Endothelial cell of umbilical vein (primary cell): ENCODE results near the gene MID2. TPM values are rescaled to one million over a fixed set of nuclear protein-coding genes. Genes with fewer than 3 reads are reported as not detected.

ENCODE experiments used
- BruUV-seq: library from RNA; stranded (reverse); fragments of 400-500 nt; replicated peaks from 2 replicates; lab custom pipeline; 2021; lab: Mats Ljungman, UMichigan
- CTCF ChIA-PET: fragments of 300-600, 350-600 bp; sonication (Branson Sonifier 250); formaldehyde crosslinking; loops from one replicate; lab custom pipeline; 2021; ENCODE audit warnings: antibody characterized with exemption, inconsistent platforms; lab: Charles Lee
- POLR2A ChIA-PET: fragments of 300-600, 350-600 bp; sonication (Branson Sonifier 250); formaldehyde crosslinking; loops from one replicate; lab custom pipeline; 2021; ENCODE audit warnings: antibody characterized with exemption, inconsistent platforms; lab: Charles Lee
- DNase-seq: peaks from one replicate; pipeline ENCODE4 v3.0.0-alpha.2; 2011; ENCODE audit warnings: low read depth, low spot score
- FAIRE-seq: peaks from 2 replicates; lab custom pipeline; 2011; peaks lifted over from hg19 to GRCh38; lab: Jason Lieb, UNC
- H2AFZ ChIP-seq: 2 replicates; pipeline ENCODE4 v1.6.0; 2012; ENCODE audit warnings: low read depth, low read length, control low read depth, inconsistent platforms
- H3K27ac ChIP-seq: 2 replicates; pipeline ENCODE4 v1.5.1; 2011; ENCODE audit warnings: low read depth, mild to moderate bottlenecking, control low read depth, low read length, moderate library complexity; ENCODE audit not compliant: insufficient read depth
- H3K27me3 ChIP-seq, 2 experiments: 2 replicates each; pipeline versions ENCODE4 v1.6.0 to v1.6.1; 2011; ENCODE audit warnings: low read length in 2 of 2, mixed read lengths in 1 of 2; ENCODE audit not compliant: control insufficient read depth in 2 of 2, insufficient read depth in 2 of 2
- H3K36me3 ChIP-seq, 2 experiments: 2 replicates in 1 of 2; 3 replicates in 1 of 2; pipeline ENCODE4 v1.5.1; 2011; ENCODE audit warnings: low read length in 2 of 2, mild to moderate bottlenecking in 1 of 2, moderate library complexity in 1 of 2; ENCODE audit not compliant: control insufficient read depth in 2 of 2, insufficient read depth in 2 of 2; ENCODE audit errors: extremely low read depth in 1 of 2
- H3K4me1 ChIP-seq: 3 replicates; pipeline ENCODE4 v1.5.1; 2011; ENCODE audit warnings: mild to moderate bottlenecking, low read length; ENCODE audit not compliant: control insufficient read depth, insufficient read depth; ENCODE audit errors: extremely low read depth
- H3K4me2 ChIP-seq: 2 replicates; pipeline ENCODE4 v1.6.1; 2011; ENCODE audit warnings: low read length, control low read depth, mixed read lengths; ENCODE audit not compliant: insufficient read depth
- H3K4me3 ChIP-seq, 3 experiments: fragments of 200-600 bp in 1 of 3; sonication (generic), shearing (Covaris generic) in 1 of 3; replicated peaks in 1 of 3; 2 replicates each; pipeline ENCODE4 v1.5.1; 2011 to 2016; ENCODE audit warnings: control low read depth in 3 of 3, low read length in 3 of 3, mild to moderate bottlenecking in 2 of 3, inconsistent platforms in 1 of 3, low read depth in 1 of 3, moderate library complexity in 1 of 3; ENCODE audit not compliant: insufficient read depth in 1 of 3
- H3K79me2 ChIP-seq: 2 replicates; pipeline ENCODE4 v1.6.0; 2012; ENCODE audit warnings: low read length, inconsistent platforms; ENCODE audit not compliant: control insufficient read depth, insufficient read depth
- H3K9ac ChIP-seq: replicated peaks from 2 replicates; pipeline ENCODE3; 2011; ENCODE audit warnings: low read length, control low read depth; ENCODE audit not compliant: insufficient read depth; ENCODE audit errors: extremely low read depth
- H3K9me1 ChIP-seq: replicated peaks from 3 replicates; pipeline ENCODE4 v1.6.0; 2011; ENCODE audit warnings: mild to moderate bottlenecking, low read length; ENCODE audit not compliant: control insufficient read depth, insufficient read depth; ENCODE audit errors: extremely low read depth
- H3K9me3 ChIP-seq: replicated peaks from 2 replicates; pipeline ENCODE4 v1.5.1; 2012; ENCODE audit warnings: low read length, inconsistent platforms; ENCODE audit not compliant: control insufficient read depth, insufficient read depth
- H4K20me1 ChIP-seq: replicated peaks from 2 replicates; pipeline ENCODE3; 2011; ENCODE audit warnings: mild to moderate bottlenecking, low read length; ENCODE audit not compliant: control insufficient read depth, insufficient read depth; ENCODE audit errors: extremely low read depth
- CTCF ChIP-seq, 2 donors: IDR thresholded peaks; 1 replicate in 1 of 2; 2 replicates in 1 of 2; pipeline ENCODE4 v1.5.1; 2011; ENCODE audit warnings: low read length in 2 of 2, mild to moderate bottlenecking in 2 of 2, moderate library complexity in 2 of 2, control low read depth in 1 of 2, inconsistent platforms in 1 of 2, low read depth in 1 of 2; ENCODE audit not compliant: insufficient read depth in 1 of 2; ENCODE audit errors: extremely low read depth in 1 of 2
- EZH2 ChIP-seq: IDR thresholded peaks from 2 replicates; pipeline ENCODE4 v1.6.1; 2012; ENCODE audit warnings: borderline replicate concordance, low read depth, mild to moderate bottlenecking, moderate library complexity, low read length, inconsistent platforms; ENCODE audit not compliant: severe bottlenecking
- FOS ChIP-seq: IDR thresholded peaks from 2 replicates; pipeline ENCODE4 v1.6.1; 2011; ENCODE audit warnings: mild to moderate bottlenecking, low read length, moderate library complexity, borderline replicate concordance; ENCODE audit not compliant: insufficient read depth
- GATA2 ChIP-seq: IDR thresholded peaks from 2 replicates; pipeline ENCODE4 v1.7.0; 2011; ENCODE audit warnings: low read depth, mild to moderate bottlenecking, moderate library complexity, mixed read lengths, low read length; ENCODE audit not compliant: insufficient read length, insufficient read depth
- JUN ChIP-seq: IDR thresholded peaks from 2 replicates; pipeline ENCODE4 v1.6.1; 2011; ENCODE audit warnings: borderline replicate concordance, low read depth; ENCODE audit not compliant: insufficient read length, insufficient read depth
- MAX ChIP-seq: IDR thresholded peaks from 2 replicates; pipeline ENCODE4 v1.6.1; 2011; ENCODE audit not compliant: insufficient read depth, insufficient read length
- MYC ChIP-seq: IDR thresholded peaks from one replicate; pipeline ENCODE4 v1.6.1; 2011; ENCODE audit warnings: mild to moderate bottlenecking, low read depth, low read length
- POLR2A ChIP-seq: IDR thresholded peaks from 2 replicates; pipeline ENCODE4 v1.6.1; 2012; ENCODE audit warnings: low read depth, mild to moderate bottlenecking, control low read depth, low read length
- POLR2AphosphoS5 ChIP-seq: IDR thresholded peaks from 2 replicates; pipeline ENCODE4 v1.6.1; 2012; ENCODE audit warnings: low read depth, mild to moderate bottlenecking, control low read depth, low read length, moderate library complexity; ENCODE audit not compliant: insufficient read depth
- dilution Hi-C: fragments of 300-500 bp; cut with MboI; formaldehyde crosslinking; loops from one replicate; pipeline ENCODE4 v1.15.0; 2019; ENCODE audit warnings: low sequenced_read_pairs; ENCODE audit not compliant: extremely low pct_ligation_motif_present
- intact Hi-C: fragments of 100-400 bp; cut with micrococcal nuclease; formaldehyde crosslinking; loops from one replicate; pipeline ENCODE4 v1.10.0; 2022
- polyA plus RNA-seq, 4 experiments: library from polyadenylated mRNA; depleted of rRNA in 3 of 4; stranded (reverse) in 3 of 4; unstranded in 1 of 4; fragments of >200 nt; gene quantifications; 2 replicates each; pipeline versions ENCODE4 v1.2.1 to v1.2.3, GENCODE V29; 2011 to 2012; ENCODE audit warnings: missing spikeins in 1 of 4
- total RNA-seq: library from RNA; stranded (reverse); gene quantifications from 2 replicates; pipeline ENCODE4 v1.2.3, GENCODE V29; 2021

Gene MID2
- total and polyA plus RNA-seq, 2 donors (not counting 3 experiments of a cell fraction or from before 2014, with no cell fraction given) = 16.4 to 25.3 TPM

GRCh38 chrX:107970073-107970472, 144.4 kb downstream of the MID2 start:
- no peak for DNase-seq
- Histone ChIP-seq H3K9me3 (no peaks in the 10 kb centered on the region), H3K9ac (no peak overlapping the region), H3K36me3 (no peaks in the 10 kb centered on the region), H4K20me1 (no peaks in the 10 kb centered on the region), H3K79me2 (no peaks in the 10 kb centered on the region), H3K4me1 (no peaks in the 10 kb centered on the region), H2AFZ (no peak overlapping the region), H3K9me1 (no peaks in the 10 kb centered on the region), H3K27ac (no peak overlapping the region), H3K27me3 (no peaks in the 10 kb centered on the region), H3K4me3 (no peak overlapping the region), H3K4me2 (no peak overlapping the region)
- intact Hi-C loops = no loop called here
- FAIRE-seq = no peak
- TF ChIP-seq JUN (no peak), MYC (no peak), POLR2A (no peak), EZH2 (no peak), MAX (no peak), FOS (no peak), GATA2 (no peak), POLR2AphosphoS5 (no peak), CTCF (IDR thresholded peaks at IDR 0.05; ENCODE audit: extremely low read depth in 1 of 2, insufficient read depth in 1 of 2, low read depth in 1 of 2, low read length in 2 of 2) (no peak)
- BruUV-seq = no TSS peak
- ChIA-PET POLR2A (no interaction called here), CTCF (no interaction called here)
- dilution Hi-C loops = no loop called here
